ENCODE data around the gene ATP10B.

GRCh38 chr5:160793530-160793899 is 58.5 kb downstream of the ATP10B start:
- TF ChIP-seq CTCF (IDR thresholded peaks at IDR 0.05): no peak
- TF ChIP-seq POLR2A (IDR thresholded peaks at IDR 0.05): no peak
